SIG-M5 (cell line): ENCODE results near the gene FOXK2.

ENCODE experiments used
- DNase-seq: peaks from one replicate; lab custom pipeline; 2025; lab: John Stamatoyannopoulos, UW

FOXK2 gene

GRCh38 chr17:82608816-82609215, 89.3 kb downstream of the FOXK2 start:
- no peak for DNase-seq

GRCh38 chr17:82609655-82610054, 90.1 kb downstream of the FOXK2 start:
- DNase-seq: no peak

DNA sequence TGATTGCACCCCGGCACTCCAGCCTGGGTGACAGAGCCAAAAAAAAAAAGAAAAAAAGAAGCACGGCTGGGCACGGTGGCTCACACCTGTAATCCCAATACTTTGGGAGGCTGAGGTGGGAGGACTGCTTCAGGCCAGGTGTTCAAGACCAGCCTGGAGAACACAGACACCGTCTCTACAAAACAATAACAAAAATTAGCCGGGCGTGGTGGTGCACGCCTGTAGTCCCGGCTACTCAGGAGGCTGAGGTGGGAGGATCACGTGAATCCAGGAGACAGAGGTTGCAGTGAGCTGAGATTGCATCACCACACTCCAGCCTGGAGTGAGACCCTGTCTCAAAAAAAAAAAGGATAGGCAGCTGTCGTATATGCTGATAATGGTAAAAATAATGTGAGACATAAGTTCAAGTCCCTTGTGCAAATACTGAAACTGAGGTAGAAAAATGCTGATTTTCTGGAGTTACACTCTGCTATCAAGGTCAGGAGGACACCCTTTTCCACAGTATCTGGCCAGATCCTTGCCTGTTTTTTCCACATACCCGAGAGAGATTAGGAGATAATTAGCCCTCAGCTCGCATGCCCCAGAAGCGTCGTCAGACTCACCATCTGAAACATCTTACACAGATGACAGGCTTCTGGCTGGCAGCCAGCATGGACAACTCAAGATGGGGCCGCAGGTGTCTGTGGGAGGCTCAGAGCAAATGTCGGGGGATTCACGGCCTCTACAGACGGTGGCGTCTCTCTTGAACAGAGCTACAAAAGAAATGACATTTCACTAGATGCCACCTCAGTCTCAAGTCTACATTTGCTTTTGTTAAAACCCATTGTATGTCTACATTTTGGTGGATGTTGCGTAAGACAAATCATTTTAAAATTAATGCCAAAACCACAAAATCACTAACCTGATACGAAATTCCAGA, 91.9 kb downstream of the FOXK2 start:
- no peak for DNase-seq

DNA sequence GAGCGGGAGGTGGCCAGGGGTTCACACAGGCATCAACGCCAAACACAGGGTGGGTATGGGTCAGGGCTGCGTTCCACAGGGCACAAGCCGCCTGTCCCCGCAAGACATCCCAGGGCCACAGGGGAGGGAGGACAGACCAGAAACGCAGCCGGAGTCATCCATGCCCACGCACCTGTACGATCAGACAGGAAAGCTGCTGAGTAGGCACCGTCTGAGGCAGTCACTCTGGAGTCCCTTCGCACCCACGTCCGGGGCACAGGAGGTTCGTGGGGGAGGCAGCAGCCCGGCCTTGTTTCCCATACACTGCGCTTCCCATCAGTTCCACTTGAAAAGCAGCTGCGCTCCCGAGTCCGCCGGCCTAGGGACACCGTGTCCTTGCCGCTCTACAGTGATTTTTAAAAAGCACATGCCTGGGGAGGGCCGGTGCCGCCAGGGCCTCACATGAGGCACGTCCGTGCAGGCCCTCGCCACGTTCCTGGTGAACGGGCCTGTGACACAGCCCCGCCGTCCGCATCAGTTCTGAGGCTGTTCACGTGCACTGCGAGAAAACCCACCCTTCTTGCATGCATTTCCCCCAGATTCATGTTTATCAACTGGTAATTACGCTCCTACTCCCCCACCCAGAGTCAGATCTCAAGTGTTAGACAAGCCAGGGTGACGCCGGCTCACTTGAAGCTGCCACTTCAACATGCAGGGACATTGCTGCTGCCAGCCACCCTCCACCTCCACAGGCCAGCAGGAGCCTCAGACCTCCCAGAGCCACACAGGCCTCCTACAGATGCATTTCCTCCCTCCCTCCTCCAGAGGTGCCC, 94.0 kb downstream of the FOXK2 start:
- DNase-seq: no peak

DNA sequence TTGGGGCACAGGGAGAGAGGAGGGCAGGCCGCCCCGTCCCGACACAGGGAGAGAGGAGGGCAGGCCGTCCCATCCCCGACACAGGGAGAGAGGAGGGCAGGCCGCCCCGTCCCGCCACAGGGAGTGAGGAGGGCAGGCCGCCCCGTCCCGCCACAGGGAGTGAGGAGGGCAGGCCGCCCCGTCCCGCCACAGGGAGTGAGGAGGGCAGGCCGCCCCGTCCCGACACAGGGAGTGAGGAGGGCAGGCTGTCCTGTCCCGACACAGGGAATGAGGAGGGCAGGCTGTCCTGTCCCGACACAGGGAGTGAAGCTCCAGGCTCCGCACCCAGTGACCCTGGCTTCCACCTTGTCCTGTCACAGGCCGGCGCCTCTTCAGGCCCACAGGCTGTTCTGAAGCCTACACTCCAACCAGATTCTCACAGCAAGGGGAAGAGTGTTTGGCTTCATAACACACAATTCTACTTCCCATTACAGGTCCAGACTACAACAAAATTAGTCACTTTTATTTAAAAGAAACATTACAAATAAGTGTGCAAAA, 94.6 kb downstream of the FOXK2 start:
- no peak for DNase-seq

DNA sequence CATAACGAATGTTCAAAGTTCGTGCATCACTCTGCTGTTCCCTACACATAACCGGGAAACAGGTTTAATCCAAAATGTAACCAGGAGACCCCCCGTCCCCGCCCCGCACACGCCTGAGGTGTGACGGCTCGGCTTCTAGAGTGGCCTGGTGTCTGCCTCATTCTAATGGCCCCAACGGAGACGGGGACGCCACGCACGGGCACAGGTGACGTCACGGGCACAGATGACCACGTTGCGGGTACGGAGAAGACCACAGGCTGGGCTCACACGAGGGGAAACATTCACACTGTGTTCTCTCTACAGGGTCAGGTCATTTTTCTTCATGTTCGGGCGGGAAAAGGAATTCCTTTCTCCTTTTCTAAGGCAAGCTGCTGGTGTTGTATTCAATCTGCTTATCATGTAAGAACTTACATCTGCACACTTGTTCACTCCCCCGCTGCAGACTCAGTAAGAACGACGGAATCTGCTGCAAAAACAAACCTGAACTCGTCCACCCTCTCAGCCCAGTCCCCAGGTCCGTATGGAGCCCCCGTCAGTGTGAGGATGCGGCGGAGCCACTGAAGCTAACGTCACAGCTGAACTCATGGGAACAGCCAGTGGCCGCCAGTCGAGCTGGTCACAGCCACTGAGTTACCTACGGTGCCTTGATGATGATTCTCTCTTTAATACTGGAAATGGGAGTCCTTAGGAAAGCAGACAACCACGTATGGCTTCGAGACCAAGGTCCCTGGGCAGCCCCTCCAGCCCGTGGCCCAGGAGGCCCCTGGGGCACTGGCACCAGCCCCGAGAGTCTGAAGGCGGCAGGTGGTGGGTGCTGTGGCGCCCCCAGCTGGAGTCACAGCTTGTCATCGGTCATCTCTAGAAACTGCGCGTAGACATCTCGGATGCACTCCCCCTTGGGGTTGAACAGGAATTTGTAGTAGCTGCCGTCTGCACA, 95.8 kb downstream of the FOXK2 start:
- no peak for DNase-seq

DNA sequence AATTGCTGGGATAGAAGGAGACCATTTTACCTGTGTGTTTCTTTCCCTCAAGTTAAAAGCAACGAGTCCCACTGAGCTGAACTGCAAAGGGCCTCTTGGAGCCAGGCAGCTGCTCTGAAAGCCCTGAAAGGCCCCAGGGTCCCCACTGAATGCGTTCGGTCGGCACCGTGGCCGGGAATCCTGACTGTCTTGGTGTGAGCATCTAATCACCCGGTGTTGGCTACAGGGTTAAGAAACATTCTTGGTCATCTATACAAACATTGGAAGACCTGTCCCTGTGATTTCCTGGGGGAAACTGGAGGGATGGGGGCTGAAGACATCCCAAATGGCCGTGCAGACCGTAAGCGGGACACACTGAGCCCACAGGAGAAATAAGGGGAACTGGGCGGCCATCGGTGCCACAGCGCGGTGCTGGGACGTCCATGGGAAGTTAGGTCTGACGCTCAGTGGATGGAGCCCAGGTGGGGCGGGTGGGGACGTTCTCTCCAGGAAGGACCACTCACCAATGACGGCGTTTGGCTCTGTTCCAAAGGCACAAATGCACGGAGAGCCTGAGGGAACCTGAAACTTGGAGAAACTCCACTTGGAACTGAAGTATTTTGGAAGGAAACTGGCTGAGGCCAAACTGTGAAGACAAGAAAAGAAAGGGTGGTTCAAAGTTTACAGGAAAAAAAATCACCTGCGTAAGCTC, 96.6 kb downstream of the FOXK2 start:
- no peak for DNase-seq

DNA sequence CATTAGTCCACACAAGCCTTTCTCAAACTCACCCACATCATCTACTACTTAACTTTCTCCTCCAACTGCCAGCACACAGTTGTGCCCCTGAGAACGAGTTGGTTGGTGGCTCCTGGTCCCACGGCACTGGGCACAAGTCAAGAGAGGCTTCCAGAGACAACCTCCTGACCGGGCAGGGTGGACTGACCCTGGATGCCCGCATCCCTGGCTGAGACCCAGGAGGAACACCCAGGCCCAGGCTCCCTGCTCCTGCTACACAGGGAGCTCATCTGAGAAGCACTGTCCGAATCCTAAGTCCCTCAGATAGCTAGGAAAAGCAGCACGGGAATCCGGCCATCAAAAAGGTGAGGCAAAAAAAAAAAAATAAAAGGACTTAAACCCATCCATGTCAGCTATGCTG, 99.7 kb downstream of the FOXK2 start:
- no peak for DNase-seq

GRCh38 chr17:82619641-82620040, 100.1 kb downstream of the FOXK2 start:
- no peak for DNase-seq

- DNase-seq: no peak
Measured at GRCh38 chr17:82623707-82624106, 104.2 kb downstream of the FOXK2 start.

DNA sequence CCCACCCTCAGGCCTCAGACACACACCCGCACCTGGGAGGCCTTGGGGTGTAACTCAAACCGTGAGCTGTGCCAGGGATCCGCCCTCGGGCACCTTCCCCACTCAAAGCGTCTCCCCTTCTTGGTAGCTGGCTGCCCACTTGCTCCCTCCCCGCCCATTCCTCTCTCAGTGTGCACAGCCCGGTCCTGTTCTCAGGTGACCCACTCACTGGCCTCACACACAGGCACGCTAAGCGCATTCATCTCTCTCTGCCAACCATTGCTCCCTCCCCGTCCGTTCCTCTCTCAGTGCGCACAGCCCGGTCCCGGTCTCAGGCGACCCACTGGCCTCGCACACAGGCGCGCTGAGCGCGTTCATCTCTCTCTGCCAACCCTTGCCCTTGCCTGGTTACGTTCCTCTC, 107.9 kb downstream of the FOXK2 start:
- DNase-seq: no peak

DNA sequence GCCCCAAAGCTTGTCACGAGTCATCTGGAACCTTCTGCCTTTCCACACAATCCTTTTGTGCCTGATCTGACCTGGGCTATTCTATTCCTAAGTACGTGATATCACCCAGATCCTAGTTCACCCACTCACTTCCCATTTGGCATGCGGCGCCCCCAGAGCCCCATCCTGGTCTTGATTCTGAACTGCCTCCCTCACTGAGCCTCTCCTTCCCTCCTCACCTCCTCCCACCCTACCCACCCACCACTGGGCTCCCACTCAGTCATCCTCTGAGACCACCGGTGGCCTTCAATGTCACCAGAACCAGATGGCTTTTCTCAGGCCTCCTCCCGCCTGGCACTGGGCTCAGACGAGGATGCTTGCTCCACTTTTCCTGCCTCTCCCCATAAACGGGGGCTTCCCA, 110.2 kb downstream of the FOXK2 start:
- no peak for DNase-seq

- no peak for DNase-seq
Measured at GRCh38 chr17:82630212-82630611, 110.7 kb downstream of the FOXK2 start.

DNA sequence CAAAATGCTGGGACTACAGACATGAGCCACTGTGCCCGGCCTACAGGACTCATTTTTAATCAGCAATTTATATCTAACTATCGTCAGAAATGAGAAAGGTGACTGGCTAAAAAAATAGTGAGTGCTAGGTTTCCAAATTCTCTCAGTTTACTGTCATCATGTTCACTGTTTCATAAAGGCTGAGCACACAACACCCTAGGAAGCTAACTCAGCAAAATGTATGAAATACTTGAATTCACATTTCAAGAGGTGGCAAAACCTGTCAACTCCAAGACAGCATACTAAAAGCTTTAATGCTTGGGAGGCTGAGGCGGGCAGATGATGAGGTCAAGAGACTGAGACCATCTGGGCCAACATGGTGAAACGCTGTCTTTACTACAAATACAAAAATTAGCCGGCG, 112.0 kb downstream of the FOXK2 start:
- DNase-seq: no peak

GRCh38 chr17:82632451-82632850, 112.9 kb downstream of the FOXK2 start:
- DNase-seq: no peak

GRCh38 chr17:82633343-82633742, 113.8 kb downstream of the FOXK2 start:
- no peak for DNase-seq

GRCh38 chr17:82636626-82637598, 117.4 kb downstream of the FOXK2 start:
- no peak for DNase-seq

DNA sequence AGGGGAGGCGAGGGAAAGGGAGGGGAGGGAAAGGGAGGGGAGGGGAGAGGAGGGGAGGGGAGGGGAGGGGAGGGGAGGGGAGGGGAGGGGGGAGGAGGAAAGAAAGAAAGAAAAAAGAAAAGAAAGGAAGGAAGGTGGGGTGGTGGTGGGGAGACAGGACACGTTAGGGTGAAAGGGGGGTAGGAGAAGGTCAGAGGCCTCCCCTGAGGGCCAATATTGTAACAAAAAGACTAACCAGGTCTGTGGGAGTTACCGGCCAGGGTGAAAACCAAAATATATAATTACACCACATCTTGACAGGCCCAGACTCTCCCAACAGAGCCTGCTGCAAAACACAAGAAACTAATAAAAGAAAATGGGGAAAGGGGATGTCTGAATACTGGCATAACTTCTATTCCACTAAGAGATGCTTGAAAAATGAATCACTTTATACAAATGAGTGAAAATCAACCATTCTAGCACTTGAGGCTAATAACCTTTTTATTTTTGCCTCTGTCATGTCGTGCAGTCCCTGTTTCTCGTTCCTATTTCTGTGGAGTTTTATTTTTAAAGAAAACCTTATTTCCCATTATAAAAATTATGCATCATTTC, 118.7 kb downstream of the FOXK2 start:
- DNase-seq: no peak

- no peak for DNase-seq
Measured at GRCh38 chr17:82639628-82640027, 120.1 kb downstream of the FOXK2 start.

- no peak for DNase-seq
Measured at GRCh38 chr17:82640036-82640435, 120.5 kb downstream of the FOXK2 start.
